Body of pancreas (tissue), 4 donors: ENCODE data around the gene EYA2.

ENCODE experiments used
- POLR2A ChIP-seq, 3 donors: fragments of 450-650 bp; IDR thresholded peaks; one replicate each; pipeline ENCODE4 v1.6.1; 2016; ENCODE audit warnings: antibody characterized with exemption in 3 of 3, mild to moderate bottlenecking in 2 of 3
- TF ChIP-seq, protein P1 (sequence below), 7 experiments: fragments of 450-650 bp in 4 of 7; fragments of 200-600 bp in 3 of 7; sonication (generic) in 3 of 7; IDR thresholded peaks; one replicate each; pipeline ENCODE4 v1.5.1; 2016 to 2019; ENCODE audit warnings: antibody characterized with exemption in 7 of 7

DNA sequence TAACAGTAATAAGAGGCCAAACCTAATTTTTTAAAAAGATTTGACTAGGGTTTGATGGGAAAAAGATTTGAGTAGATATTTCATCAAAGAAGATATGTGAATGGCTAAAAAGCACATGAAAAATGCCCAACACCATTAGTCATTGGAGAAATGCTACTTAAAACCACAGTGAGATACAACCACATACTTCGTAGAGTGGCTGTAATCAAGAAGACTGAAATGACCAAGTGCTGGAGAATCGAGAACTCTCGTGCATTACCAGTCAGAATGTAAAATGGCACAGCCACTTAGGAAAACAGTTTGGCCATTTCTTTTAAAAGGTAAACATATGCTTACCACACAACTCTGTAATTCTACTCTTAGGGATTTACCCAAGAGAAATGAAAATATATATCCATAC lies 175.5 kb downstream of the EYA2 start:
- TF ChIP-seq, protein P1, sequence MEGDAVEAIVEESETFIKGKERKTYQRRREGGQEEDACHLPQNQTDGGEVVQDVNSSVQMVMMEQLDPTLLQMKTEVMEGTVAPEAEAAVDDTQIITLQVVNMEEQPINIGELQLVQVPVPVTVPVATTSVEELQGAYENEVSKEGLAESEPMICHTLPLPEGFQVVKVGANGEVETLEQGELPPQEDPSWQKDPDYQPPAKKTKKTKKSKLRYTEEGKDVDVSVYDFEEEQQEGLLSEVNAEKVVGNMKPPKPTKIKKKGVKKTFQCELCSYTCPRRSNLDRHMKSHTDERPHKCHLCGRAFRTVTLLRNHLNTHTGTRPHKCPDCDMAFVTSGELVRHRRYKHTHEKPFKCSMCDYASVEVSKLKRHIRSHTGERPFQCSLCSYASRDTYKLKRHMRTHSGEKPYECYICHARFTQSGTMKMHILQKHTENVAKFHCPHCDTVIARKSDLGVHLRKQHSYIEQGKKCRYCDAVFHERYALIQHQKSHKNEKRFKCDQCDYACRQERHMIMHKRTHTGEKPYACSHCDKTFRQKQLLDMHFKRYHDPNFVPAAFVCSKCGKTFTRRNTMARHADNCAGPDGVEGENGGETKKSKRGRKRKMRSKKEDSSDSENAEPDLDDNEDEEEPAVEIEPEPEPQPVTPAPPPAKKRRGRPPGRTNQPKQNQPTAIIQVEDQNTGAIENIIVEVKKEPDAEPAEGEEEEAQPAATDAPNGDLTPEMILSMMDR (IDR thresholded peaks at IDR 0.05), result no peak
- no peak for TF ChIP-seq POLR2A (IDR thresholded peaks at IDR 0.05)
